ENCODE data around the gene PREB.

GRCh38 chr2:27092696-27093429 lies 41.6 kb downstream of the PREB start:
- no peak for TF ChIP-seq POLR2AphosphoS5 (IDR thresholded peaks at IDR 0.05)
- no peak for TF ChIP-seq CTCF (IDR thresholded peaks at IDR 0.05)
- no peak for TF ChIP-seq POLR2A (IDR thresholded peaks at IDR 0.05)
- no peak for TF ChIP-seq EP300 (IDR thresholded peaks at IDR 0.05; ENCODE audit: low read depth)
